Left hindlimb (tissue), 1 donor: ENCODE data around the gene ANKS1B.
"Not testable (repeated sequence)": the region's sequence is repeated elsewhere in the genome, so short reads cannot be mapped to it uniquely, and the experiment has no call there.

Experiments used
- DNase-seq: peaks from one replicate; pipeline ENCODE4 v3.0.0-alpha.2; 2018

The ANKS1B gene

DNA sequence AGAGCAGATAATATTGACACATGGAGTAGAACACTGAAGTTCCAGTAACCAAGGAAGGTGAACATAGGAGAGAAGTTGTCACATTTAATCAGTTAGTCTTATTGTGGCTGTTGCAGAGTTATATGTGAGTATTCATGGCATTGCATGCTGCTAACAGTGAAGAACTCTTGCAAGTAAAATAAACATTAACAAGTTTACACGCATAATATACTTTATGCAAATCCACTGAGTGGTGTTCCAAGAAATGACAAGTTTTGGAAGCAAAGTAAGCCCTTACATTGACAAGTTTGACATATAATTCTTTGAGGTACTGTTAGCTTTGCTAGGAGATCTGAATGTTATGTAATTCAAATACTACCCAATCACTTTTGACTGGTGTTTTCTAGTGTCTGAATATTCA is 125.6 kb downstream of the ANKS1B start:
- DNase-seq = no peak

DNA sequence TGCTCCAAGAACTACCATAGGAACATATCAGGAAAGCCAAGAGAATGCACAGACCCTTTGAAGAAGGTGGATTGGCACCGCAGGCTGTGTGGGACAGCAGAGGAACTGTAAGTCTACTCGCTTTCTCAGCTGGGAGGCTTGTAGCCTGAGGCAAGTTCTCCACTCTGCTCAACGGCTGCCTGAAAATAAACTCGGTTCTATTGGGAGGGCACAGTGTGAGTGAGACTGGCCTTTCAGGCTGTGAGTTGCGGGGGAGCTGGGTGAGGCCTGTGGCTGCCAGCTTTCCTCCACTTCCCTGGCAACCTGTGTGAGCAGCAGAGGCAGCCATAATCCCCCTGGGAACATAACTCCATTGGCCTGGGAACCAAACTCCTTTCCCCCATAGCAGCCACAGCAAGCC is 132.1 kb downstream of the ANKS1B start:
- no peak for DNase-seq

DNA sequence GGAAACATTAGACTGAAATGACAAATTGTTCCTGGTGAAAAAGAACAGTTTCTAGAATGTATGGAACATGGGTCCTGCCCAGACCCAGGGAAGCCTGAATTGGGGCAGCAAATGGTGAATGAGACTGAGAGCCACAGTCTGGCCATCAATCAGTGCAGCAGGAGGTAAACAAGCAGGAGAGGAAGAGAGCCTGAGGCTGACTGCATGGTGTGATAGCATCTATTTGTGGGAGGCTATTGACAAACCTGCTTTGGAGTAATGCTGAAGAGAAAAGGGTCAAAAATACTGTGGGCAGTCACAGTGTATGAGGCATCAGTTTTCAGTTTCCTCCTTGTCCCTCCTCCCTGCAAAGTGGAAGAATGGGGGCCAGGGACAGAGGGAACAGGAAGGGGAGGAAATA is 136.8 kb downstream of the ANKS1B start:
- no peak for DNase-seq

DNA sequence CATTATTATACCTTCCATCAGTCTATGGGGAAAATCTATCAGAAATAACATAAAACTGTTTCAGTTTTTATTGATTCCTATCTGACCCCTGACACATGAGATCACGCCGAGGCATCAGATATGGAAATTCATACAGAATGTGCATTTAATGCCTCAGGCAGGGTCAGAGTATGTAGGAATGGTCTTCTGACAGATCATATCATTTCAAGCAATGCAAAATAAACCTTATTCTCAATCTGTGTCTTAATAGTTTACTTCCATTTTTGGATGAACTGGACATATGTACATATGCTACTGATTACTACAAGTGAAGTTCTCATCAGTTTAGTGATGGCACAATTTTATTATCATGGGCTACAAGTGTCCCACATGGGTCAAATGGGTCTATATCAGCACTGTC is 150.0 kb downstream of the ANKS1B start:
- DNase-seq = no peak

DNA sequence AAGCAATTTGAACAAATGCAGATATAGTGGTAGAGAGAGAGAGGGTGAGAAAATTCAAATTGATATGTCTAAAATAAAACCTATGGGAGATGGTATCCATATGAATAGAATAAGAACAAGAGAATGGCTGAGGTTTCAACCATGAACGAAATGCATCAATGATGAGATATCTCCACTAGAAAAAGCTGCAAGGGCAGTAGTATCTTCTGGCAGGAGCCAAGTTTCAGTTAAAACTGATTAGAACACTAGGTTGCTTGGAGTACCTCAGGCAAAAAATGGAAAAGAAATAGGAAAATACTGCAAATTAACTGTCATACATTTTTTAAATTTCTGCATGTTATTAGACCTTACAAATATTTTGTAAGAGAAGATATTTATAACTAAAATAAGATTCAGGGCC is 151.3 kb downstream of the ANKS1B start:
- DNase-seq = no peak

DNA sequence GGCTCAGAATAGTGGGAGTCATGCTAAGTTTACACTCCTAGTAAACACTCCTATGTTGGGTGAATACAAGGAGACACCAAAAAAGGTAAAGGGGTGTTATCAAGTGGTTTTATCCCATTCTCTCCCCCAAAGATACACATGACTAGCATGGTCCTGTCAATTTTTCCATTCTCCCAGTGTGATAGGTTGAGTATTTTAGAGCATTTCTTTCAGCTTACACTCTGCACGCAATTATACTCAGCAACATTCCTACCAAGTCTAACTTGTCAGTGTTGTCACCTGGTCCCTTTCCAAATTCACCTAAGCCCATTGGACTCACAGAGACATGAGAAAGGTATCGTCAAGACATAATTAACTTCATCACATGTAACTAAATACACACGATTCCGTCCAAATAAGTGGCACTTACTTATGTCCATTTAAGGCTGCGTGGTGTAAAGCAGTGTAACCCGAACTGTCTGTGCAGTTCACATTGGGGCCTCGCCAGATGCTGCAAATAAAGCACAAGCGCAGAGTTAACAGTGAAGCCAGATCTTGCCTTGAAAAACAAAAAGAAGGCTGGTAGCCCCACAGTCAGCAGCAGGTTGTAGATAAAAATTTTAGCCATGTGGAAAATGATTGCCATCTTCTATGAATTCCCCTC is 159.7 kb downstream of the ANKS1B start:
- peak; percentile 31 for DNase-seq

DNA sequence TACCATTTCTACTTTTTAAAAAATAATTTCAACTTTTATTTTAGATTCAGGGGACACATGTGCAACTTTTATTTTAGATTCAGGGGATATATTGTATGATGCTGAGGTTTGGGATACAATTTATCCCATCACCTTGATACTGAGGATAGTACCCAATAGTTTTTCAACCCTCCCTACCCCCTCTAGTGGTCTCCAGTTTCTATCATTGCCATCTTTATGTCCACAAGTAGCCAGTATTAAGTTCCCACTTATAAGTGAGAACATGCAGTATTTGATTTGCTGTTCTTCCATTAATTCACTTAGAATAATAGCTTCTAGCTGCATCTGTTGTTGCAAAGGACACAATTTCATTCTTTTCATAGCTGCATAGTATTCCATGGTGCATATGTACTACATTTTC is 162.5 kb downstream of the ANKS1B start:
- DNase-seq = no peak

DNA sequence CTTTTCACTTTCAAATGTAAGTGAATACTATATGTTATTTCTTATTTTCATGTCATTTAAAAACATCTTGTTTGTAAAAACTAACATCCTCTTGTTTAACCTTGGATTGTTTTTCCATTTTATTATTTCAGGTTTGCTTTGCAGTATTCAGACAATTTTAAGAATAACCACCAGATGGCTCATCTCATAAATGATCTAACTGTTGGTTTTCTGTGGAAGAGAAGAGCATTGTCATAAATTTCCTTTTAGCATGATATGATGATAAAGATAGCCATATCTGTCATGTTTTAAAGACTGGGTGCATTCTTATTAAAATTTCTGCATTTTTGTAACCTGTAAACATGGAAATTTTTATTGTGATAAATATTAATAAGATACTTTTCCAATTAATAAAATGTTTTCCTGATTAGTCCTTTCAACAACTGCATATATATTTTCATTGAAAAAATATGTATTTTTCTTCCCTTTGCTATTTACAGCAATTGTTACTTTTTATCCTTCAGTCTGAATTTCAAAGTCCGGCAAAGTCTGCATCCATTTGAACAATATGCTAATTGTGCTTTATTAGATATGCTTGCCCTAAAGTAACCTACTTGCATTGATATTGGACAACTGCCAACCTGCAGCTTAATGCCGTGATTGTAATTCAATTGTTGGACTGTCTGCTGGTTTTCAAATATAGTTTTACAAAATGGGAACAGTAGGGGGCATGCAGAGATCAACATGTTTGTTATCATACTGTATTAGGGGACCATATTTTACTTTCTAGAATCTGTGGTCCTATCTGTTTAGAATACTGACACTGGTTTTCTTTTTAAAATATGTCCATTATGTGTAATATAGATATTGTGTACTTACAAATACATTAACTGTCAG is 173.8 kb downstream of the ANKS1B start:
- DNase-seq = no peak

DNA sequence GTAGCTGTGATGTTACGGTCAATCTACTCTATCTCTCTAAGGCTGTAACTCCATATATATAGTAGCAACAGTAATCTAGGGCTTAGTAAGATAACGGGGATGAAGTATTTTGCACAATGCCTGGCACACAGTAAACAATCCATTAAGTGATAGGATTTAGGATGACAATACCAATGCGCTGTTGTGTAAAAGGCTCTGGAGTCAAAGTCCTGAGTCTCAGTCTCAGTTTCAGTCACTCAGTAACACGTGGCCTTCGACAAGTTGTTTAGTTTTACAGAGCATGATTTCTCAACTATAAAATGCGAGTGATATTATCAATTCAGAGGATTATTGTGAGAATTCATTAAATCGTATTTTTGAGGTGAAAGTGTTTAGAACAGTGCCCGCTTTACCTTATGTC is 174.8 kb downstream of the ANKS1B start:
- no peak for DNase-seq

DNA sequence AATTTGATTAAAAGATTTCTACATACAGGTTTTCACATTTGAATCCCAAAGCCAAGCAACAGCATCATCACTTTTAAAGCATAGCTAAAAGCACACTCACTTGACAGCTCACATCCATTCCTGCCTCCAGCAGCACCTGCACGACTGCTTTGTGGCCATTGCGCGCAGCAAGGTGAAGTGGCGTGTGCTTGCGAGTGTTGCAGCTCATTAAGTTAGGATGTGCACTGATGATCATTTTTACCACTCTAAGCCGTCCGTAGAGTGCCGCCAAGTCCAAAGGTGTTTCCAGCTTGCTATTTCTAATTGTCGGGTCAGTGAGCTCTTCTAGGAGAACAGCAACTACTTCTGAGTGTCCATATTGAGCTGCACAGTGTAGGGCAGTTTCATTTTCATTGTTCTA is 178.4 kb downstream of the ANKS1B start:
- DNase-seq = no peak

DNA sequence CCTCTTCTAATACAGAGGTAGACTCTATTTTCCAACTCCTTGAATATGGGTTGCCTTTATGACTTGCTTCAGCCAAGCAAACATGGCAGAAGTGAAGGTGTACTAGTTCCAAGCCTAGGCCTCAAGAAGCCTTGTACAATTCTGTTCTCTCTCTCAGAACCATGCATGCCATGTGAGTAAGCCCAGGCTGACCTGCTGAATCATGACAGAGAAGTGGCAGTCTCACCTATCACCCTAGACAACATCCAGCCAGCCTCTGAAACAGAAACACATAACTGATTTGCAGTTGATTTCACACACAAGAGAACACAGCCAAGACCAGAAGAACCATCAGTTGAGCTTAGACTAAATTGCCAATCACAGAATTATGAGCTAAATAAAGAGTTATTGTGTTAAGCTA is 180.0 kb downstream of the ANKS1B start:
- DNase-seq = no peak

DNA sequence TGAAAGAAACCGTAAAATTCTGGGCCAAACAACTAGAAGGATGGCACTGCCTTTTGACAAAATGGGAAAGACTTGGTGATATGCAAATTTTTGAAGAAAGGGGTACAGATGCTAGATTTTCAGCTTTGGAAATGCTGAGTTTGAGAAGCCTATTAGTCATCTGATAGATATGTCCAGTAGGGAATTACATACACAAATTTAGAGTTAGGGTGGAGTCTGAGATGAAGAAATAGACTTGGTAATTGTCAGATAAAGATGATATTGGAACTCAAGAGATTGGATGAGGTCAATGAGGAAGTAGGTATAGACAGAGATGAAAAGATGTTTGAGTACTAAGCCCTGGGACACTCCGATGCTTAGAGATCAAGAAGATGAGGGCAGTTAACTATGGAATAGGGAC is 184.1 kb downstream of the ANKS1B start:
- DNase-seq = no peak

DNA sequence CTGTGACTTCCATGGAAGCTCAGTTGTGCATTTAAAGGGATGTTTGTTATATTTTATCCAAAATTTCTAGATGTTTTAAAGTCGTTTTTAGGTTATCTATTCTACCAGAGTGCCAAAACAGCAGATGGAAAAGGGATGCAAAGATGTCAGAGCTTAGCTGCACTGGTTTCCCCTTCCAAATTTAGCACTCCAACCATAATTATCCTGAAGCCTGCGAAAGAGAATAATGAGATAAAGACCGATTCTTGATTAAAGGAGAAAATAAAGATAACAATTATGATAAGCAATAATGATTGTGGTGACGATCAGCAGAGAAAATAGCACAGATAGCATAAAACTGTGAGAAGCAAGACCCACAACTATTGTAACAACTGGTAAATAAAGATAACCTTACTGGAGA is 186.8 kb downstream of the ANKS1B start:
- DNase-seq = not testable (repeated sequence)

DNA sequence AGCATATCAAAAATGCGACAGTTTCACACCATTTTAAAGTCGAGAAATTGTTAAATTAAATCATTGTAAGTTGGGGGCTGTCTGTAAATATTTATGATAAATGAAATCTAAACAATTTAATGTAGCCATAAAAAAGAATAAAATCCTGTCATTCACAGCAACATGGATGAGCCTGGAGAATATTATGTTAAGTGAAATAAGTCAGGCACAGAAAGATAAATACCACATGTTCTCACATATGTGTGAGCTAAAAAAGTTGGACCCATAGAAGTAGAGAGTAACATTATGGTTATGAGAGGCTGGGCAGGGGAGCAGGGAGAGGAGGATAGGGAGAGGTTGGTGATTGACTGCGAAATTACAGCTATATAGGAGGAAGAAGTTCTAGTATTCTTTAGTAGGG is 201.3 kb downstream of the ANKS1B start:
- no peak for DNase-seq

DNA sequence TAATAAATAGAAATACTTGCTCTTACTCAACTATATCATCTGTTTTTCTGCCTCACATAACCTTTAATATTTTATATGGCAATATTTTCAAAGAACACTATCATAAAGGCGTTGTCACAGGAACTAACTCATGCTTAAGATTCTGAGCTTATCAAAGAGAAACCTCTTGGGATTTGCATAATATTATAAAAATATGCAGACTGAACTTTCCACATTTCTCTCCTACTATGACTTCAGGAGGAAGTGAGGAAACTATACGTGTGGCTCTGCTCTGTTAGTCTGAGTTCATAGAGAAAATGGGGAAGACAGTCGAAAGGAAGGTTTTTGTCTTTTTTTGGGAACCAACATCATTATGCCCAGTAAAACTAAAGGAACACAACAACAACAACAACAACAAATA is 212.5 kb downstream of the ANKS1B start:
- DNase-seq = no peak

DNA sequence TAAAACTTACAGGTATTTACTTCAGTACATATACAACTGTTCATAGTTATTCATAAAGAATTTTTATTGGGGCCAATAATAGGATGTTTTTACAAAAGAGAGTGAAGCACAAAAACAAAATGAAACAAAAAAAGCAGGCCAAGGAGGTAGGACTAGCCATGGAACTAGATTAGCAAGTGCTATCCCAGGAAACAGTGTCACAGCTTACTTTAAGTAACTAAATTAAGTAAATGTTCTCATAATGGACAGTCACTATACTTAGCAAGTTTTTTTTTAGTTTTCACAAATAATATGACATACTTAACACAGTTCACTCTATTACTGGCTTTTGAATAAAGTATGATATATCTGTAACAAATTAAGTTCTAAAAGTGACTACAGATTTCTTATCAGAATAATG is 213.1 kb downstream of the ANKS1B start:
- DNase-seq = no peak

DNA sequence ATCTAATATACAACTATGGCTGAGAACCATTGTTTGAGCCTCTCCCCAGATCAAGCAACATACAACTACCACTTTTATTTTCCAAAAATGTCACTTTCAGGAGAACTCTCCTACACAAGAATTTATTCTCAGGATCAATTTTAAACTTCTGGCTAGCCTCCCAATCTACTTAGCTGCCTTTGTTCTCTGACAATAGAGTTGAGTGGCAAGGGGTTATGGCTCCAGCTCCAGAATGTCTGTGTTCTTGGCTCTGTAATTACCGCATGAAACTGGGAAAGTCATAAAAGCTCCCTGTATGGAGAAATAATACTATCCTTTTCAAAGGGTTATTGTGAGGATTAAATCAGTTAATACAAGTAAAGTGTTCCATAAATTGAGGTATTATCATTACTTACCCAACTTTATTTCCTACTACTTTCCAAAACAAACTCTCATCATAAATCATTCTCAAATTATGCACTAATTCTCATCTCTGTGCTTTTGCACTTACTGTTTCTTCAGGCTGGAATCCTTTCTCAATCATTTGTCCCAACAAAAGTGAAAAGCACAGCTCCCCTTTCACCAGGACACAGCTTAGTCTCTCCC is 215.2 kb downstream of the ANKS1B start:
- no peak for DNase-seq

DNA sequence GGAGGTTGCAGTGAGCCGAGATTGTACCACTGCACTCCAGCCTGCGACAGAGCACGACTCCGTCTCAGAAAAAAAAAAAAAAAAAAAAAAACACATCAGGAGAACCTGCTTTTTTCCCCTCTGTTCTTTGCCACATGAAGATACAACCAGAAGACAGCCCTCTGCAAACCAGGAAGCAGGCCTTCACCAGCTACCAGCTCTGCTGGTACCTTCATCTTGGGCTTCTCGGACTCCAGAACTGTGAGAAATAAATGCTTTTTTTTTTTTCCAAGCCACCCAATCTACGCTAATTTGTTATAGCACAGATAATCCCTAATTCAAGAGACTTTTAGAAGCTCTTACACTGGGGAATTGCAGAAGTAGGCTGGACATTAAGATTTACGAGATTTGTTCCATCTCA is 216.0 kb downstream of the ANKS1B start:
- DNase-seq = no peak

DNA sequence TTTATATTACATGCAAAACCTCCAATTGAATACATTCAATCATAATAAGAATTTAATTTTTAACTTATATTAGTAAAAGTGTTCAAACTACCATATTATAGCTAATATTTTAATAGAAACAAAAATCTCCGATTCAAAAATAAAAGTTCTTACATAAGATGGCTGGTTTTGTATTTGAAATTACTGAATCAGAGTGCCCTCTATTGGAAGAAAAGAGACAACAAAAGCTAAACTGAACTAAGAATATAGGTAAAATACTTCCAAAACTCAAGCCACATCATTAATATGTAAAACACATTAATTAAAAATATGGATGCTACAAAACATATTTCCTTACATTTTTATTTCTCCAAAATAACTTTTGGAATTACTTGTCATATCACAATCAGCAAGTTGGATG is 216.9 kb downstream of the ANKS1B start:
- DNase-seq = no peak

DNA sequence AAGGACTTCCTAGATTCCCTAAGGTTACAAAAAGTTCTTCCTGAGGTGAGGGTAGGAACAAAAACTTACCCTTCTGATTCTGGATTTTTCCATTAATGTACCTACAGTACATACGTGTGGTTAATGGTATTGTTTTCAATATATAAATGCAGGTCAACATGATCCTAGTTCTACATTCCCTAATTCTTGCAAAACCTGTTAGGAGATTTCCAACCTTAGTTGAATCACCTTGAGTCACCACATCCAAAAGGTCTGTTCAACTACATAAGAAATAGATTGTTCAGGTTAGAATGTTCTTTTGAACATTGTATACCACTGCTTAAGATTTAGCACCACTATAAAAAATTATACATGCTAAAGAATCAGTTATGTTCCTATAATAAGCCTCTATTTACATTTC is 218.3 kb downstream of the ANKS1B start:
- DNase-seq = no peak

DNA sequence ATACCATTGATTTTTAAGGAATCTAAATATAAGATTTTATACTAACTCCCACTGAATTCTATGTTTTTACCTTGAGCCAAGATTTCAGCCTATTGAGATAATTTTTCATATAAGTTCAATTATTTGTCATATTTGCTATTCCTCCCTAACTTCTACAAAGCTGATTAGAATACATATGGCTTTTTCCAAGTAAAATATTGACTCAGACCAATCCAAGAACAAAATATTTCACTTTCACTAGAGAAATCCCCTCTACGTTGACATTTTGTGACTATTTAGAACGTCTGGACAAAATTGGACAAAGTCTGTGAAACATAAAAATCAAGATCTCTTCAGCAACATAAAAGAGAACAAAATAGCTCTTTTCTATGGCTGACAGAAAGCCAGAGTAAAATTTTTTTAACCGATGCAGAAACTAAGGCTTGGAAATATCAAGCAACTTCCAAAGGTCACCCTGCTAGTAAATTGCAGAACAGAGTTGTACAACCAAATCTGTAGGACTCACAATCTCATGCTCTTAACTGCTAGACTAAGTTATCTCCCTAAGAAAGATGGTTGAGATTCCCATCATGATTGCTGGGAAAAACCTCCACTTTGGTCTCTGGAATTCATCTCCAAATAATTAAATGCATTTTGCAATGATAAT is 219.1 kb downstream of the ANKS1B start:
- DNase-seq = no peak

DNA sequence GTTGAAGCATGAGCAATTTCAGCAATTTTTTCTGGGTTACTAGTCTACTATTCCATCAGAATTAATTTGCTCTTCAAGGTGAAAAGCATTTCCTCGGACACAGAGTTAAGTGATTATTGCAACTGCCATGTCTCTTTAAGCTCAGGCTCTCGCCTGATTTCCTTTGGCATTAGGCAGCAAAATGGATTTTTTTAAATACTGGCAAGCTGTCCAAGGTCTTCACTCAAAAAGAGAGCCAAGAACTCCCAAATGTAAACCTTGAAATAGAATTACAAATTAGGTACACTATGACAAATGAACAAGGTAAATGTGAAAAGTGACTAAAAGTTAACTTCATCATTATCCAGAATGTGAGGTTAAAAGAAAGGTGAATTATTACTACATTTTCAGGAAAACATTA is 225.3 kb downstream of the ANKS1B start:
- no peak for DNase-seq

DNA sequence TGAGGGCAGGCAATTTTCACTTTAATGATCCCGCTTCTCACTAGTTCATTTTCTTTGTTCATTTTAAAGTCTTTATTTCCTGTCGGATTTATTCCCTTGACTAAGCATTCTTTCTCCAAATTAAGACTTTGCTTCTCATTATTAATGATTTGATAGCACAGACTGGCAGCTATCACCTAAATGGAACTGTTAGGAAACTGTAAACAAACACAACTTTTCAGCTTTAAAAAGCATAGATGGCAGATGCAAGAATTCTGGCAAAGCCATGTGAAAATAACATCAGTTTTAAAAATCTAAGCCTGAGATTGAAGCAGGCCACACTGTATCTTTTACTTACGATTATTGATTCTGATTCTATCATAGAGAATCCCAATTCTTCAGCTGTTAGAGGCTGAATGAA is 225.7 kb downstream of the ANKS1B start:
- DNase-seq = no peak

DNA sequence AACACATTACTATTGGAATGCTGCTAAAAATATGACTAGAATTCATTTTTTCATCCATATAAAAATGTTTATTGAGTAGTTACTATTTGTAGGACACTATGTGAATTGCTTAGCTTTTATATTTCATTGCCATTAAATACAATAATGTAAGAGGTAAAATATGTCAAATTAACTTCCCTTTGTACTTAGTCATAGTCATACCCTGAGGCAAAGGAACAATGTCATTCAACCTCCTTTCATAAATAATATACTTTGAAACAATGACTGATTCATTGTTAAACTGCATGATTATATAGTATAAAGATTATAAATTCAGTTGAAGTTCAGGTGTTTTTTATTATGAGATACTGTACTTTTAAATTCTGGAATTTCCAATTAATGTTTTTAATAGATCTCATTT is 232.0 kb downstream of the ANKS1B start:
- DNase-seq = no peak
